Gastroesophageal sphincter (tissue), 3 donors: Measurements from ENCODE around the gene SLC4A8.

Experiments
- EP300 ChIP-seq: sonication (generic); formaldehyde crosslinking; IDR thresholded peaks from one replicate; pipeline ENCODE4 v1.6.1; 2017; ENCODE audit warnings: antibody characterized with exemption, mild to moderate bottlenecking
- POLR2AphosphoS5 ChIP-seq: sonication (generic); formaldehyde crosslinking; IDR thresholded peaks from one replicate; pipeline ENCODE4 v1.6.1; 2017; ENCODE audit warnings: antibody characterized with exemption
- TF ChIP-seq, protein P1 (sequence below), 4 experiments: fragments of 200-600 bp in 2 of 4; fragments of 450-650 bp in 2 of 4; sonication (generic) in 1 of 4; IDR thresholded peaks; one replicate each; pipeline ENCODE4 v1.5.1; 2017 to 2019; ENCODE audit warnings: antibody characterized with exemption in 4 of 4, mild to moderate bottlenecking in 2 of 4, moderate library complexity in 2 of 4

DNA sequence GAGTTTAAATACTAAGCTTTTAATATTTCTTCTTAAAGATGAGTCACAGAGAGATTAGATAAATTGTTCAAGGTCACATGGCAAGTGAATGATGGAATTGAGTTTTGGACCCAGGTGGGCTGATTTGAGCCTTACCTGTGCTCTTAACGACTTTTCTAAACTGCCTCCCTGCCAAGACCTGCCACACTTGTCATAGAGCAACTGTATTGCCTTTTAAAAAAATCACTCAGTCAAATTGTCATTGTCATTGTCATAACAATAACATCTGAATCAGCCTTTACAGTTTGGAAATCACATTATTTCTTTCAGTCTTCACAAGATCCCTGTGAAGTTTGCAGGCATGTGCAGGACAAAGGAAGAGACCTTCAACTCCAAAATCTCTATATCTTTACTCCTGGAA, 25.7 kb downstream of the SLC4A8 start:
- TF ChIP-seq, protein P1, sequence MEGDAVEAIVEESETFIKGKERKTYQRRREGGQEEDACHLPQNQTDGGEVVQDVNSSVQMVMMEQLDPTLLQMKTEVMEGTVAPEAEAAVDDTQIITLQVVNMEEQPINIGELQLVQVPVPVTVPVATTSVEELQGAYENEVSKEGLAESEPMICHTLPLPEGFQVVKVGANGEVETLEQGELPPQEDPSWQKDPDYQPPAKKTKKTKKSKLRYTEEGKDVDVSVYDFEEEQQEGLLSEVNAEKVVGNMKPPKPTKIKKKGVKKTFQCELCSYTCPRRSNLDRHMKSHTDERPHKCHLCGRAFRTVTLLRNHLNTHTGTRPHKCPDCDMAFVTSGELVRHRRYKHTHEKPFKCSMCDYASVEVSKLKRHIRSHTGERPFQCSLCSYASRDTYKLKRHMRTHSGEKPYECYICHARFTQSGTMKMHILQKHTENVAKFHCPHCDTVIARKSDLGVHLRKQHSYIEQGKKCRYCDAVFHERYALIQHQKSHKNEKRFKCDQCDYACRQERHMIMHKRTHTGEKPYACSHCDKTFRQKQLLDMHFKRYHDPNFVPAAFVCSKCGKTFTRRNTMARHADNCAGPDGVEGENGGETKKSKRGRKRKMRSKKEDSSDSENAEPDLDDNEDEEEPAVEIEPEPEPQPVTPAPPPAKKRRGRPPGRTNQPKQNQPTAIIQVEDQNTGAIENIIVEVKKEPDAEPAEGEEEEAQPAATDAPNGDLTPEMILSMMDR (IDR thresholded peaks at IDR 0.05) = no peak
- TF ChIP-seq POLR2AphosphoS5 (no peak), EP300 (no peak)
